HG02571 (cell line): ENCODE data around the gene UBE2D3.

Source experiments
- ATAC-seq: cut with Tn5 transposase; IDR thresholded peaks from one replicate; pipeline ENCODE4 v1.9.1; 2021; ENCODE audit warnings: mild to moderate bottlenecking, moderate library complexity; ENCODE audit not compliant: unreplicated experiment

Gene UBE2D3

DNA sequence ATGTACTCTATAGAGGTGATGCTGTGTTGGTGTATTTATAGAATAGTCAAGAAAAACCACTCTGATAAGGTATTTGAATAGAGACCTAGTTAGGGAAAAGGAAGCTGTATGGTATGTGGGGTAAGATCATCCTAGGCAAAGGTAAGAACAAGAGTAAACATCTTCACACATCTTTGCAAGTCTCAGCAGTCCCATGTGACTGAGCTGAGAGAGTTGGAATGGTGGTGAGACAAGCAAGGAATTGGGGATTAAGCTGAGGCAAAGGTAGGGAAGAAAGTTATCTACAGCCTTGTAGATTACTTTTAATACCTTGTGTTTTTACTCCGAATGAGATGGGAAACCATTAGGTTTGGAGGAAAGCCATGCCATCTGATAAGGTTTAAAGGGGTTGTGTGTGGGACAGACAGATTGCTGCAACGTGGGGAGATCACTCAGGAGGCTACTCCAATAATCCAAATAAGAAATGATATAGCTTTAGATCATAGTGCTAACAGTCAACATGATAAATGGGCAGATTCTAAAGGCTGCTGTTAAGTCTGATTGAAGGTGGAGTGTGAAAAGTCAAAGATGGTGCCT is 34.9 kb downstream of the UBE2D3 start:
- ATAC-seq, result no peak

DNA sequence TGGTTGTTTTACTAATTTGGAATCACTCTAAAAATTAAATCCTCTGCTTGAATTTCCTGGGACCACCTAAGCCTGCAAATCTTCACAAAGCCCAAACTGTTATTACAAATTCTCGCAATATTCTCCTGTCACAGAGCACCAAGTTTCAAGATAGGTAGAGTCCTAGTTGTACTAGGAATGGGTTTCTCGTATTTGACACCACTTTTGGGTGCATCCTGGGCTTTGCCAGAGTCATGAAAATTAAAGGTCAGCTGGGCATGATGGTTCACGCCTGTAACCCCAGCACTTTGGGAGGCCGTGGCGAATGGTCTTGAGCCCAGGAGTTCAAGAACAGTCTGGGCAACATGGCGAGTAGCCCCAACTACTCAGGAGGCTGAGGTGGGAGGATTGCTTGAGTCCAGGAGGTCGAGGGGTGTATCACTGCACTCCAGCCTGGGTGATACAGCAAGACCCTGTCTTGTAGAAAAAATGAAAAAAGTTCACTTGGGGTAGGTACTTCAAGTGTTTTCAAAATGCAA is 36.0 kb downstream of the UBE2D3 start:
- no peak for ATAC-seq

DNA sequence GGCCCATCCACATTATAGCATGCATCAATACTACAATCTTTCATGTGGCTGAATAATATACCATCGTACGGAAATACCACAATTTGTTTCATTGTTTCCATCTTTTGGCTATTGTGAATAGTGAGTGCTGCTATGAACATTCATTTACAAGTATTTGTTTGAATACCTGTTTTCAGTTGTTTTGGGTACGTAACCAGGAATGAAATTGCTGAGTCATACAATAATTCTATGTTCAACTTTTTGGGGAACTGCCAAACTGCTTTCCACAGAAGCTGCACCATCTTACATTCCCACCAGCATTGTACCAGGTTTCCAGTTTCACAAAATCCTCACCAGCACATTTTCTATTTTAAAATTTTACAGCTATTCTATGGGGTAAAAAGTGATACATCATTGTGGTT is 38.0 kb downstream of the UBE2D3 start:
- no peak for ATAC-seq

DNA sequence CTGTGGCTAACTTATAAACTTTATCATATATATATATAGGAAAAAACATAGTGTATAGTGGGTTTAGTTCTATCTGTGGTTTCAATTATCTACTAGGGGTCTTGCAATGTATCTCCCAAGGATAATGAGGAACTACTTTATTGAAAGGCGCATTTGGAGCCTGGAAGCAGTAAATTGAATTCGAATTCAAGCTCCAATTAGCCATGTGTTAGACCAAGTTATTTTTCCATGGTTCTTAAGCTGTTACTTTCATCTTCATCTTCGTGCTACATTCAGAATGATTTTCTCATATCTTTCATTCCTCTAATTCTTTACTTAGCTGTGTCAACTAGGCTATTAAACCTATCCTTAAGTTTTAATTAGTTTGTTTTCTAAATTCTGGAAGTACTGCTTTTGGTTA is 39.4 kb downstream of the UBE2D3 start:
- ATAC-seq, result no peak

DNA sequence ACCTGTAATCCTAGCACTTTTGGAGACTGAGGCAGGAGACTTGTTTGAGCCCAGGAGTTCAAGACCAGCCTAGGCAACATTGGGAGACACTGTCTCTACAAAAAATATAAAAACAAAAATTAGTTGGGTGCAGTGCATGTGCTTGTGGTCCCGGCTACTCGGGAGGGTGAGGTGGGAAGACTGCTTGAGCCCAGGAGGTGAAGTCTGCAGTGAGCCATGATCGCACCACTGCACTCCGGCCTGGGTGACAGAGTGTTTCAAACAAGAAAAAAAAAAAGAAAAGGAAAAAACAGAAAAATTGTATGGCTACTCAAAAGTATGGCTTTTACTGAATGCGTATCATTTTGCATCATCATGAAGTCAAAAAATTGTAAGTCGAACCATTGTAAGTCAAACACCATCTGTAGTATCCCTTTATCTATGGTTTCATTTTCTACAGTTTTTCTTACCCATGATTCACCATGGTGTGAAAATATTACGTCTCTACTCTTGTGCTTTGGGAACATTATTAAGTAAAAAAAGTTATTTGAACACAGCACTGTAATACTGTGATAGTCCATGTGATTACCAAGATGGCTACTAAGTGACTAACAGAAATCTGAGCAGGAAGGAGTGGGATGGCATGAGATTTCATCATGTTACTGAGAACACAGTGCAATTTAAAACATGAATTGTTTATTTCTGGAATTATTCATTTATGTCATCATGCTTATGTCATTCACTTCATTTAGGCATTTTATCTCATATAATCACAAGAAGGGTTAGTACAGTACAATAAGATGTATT is 40.1 kb downstream of the UBE2D3 start:
- no peak for ATAC-seq

DNA sequence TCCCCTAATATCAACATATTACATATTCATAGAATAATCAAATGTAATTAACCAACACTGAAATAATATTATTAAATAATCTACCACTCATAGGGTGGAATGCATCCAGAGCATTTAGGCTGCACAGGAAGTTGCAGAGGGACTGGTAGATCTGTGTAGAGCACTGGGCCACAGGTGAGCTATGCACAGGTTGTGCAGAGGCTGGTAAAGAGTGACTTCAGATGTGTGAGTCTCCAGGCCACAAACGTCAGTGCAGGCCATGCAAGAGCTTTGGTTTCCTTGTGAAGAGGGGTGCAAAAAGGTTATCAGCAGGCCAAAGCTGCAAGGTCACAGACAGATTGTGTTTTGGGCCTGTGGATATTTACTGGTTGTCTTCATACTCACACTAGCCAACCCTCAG is 41.1 kb downstream of the UBE2D3 start:
- no peak for ATAC-seq

DNA sequence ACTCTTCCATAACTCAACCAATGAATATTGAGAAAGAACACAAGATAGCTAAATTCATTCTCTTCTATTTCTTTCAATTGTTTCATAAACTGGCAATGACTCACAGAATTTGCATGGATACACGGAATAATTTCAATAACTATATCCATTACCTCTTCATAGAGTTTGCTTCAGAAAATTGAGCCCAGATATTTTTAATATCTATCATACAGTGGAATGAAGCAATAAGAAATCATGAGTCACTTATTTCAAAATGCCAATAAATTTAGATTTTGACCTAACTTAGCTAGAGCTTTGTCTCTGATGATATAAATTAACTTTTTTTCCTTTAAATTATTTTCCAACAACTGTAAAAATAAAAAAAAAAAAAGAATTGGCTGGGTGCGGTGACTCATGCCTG is 44.3 kb downstream of the UBE2D3 start:
- ATAC-seq, result no peak

DNA sequence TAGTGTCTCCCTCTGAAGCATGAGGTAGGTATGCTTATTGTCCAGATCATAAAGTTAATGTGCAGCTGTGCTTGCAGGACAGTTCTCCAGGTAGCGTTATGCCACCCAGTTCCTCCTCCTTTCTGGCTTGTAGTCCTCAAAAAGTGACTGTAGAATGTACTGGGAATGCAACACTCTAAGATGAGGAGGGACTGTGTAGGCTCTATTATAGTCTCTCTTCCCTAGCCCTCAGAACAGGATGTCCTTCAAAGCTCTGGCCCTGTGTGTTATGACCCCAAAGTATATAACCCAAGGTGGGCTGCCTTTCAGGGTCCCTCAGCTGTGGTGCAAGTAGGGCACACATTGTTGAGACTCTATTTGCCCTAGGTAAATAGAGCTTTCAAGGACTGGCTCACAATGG is 45.8 kb downstream of the UBE2D3 start:
- ATAC-seq, result no peak

DNA sequence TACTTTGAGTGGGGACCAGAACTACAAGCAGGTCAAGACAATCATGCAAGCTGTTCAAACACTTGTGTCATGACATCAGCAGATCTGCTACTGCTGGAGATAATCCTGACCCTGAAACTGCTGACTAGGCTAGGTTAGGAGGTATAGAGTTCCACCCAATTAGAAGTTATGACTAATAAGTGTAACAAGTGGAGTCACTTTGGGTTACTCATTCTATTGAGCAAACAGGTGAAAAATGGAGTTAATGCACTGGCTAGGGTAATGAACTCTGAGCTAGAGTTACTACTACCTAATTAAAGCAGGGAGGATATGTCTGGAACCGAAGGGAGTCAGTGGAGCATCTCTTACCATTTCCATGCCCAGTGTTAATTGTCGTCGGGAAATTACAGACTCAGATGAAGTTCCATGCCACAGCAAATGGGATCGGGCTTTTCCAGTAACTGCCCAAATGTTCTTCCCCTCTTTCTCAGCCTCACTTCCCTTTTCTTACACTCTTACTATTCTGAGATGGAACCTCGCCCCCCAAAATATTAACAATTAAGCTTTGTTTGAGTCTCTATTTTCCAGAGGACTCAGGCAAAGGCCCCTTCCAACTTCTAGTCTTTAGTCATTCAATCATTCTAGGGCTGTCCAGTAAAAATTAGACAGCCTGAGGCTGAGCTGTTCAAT is 46.7 kb downstream of the UBE2D3 start:
- ATAC-seq, result no peak

DNA sequence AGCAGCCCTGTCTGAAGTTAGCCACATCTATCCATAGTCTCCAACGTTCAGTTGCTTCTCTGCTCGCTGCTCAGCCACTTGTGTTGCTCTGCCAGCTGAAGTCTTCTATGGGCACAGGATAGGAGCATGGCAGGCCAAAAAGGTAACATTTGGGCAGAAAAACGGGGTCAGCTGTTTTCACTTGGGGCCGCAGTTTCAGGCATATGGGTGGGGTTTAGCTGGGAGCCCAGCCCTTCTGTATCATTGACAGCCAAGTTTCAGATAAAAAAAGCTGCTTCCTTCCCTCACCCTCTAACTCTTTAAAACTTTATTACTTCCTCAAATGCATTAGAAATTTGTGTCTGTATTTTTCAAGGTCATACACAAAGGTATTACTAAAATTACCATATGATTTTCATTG is 48.1 kb downstream of the UBE2D3 start:
- no peak for ATAC-seq

DNA sequence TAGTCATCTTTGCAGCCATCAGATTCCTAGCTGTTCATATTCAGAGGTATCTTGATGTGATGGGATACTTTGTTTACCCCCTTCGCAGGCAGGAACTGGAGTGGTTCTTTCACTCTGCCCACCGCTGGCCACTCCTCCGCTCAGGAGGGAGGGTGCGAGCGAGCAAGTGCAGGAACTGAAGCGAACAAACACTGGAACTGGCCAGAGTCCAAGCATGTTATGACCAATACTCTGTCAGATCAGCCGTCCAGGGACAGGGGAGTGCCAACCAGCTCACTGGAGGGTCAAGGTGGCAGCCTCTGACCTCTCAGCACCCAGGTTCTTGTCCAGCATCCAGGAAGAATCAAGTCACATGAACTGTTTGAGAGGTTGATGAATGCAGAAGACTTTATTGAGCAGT is 48.6 kb downstream of the UBE2D3 start:
- ATAC-seq, result no peak

DNA sequence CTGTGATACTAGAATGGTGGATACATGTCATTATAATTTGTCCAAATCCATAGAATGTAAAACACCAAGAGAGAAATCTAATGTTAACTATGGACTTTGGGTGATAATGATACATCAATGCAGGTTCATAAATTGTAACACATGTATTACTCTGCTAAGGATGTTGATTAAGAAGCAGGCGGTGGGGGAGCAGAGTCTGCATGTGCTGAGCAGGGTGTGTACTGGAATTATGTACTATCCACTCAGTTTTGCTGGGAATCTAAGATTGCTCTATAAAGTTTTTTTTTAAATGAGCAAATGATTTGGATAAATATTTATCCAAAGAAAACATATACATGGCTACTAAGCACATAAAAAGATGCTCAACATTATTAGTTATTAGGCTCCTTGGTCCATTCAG is 51.5 kb downstream of the UBE2D3 start:
- no peak for ATAC-seq

DNA sequence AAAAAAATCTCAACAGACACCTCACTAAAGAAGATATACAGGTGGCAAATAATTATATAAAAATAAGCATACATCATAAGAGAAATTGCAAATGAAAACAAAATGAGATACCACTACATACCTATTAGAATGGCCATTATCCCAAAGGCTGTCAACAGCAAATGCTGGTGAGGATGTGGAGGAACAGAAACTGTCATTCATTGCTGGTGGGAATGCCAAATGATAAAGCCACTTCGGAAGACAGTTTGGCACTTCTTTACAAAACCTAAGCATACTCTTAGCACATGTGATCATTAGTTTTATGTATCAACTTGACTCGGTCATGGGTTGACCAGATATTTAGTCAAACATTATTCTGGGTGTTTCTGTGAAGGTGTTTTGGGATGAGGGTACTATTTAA is 53.1 kb downstream of the UBE2D3 start:
- ATAC-seq, result no peak

DNA sequence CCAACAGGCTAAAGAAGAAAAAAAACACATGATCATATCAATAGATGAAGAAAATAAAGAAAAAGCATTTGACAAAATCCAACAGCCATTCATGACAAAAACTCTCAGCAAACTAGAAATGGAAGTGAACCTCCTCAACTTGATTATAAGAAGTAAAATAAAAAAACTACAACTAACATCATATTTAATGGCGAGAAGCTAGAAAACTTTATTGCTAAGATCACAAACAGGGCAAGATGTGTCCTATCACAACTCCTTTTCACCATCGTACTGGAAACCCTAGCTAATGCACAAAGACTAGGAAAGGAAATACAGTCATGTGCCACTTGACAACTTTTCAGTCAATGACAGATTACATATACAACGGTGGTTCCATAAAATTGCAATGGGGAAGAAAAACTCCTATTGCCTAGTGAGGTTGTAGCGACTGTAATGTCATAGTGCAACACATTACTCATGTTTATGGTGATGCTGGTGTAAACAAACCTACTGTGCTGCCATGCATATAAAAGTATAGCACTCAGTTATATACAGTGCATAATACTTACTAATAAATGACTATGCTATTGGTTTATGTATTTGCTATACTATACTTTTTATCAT is 54.5 kb downstream of the UBE2D3 start:
- no peak for ATAC-seq

DNA sequence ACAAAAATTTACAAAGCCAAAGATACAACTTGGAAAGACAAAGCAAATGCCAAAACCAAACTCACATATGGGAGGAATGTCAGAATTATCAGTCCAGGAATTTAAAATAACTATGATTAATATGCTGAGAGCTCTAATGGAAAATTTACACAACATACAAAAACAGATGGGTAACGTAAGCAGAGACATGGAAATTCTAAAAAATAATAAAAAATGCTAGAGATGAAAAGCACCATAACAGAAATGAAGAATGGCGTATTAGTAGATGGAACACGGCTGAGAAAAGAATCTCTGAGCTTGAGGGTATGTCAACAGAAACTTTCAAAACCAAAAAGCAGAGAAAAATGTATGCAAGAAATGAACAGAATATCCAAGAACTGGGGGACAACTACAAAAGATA is 62.5 kb downstream of the UBE2D3 start:
- ATAC-seq, result no peak

DNA sequence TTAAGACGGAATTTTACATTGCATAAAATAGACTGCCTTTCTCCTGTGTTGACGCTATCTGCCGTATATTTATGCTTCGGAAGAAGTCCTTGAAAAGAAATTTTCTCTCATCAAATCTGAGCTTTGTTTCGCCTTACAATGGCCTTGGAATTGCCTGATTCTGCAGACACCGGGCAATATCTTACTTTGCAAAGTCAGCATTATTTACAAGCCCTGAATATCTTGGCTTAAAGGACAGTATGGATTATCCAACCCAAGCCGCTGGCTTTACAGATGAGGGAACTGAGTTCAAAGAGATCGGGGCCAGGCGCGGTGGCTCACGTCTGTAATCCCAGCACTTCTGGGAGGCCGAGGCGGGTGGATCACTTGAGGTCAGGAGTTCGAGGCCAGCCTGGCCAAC is 65.4 kb downstream of the UBE2D3 start:
- ATAC-seq, result no peak

DNA sequence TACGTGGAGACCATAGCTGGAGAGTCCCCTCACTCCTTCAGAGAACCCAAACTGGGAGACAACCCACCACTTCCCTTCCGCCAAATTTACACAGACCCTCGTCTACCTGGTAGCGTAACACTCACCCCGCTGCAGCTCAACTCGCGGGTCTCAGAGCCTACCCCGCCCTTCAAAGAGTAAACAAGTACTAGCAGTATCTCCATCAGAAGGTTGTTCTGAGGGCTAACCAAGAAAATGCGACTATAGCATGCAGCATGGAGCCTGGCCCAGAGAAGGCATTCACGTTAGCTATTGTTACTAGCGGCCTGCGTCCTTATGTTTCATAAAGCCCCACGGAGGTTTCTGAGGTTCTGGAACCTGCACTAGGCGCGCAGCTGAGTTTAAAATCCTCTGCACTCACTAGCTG is 66.1 kb downstream of the UBE2D3 start:
- peak; percentile 18 for ATAC-seq

DNA sequence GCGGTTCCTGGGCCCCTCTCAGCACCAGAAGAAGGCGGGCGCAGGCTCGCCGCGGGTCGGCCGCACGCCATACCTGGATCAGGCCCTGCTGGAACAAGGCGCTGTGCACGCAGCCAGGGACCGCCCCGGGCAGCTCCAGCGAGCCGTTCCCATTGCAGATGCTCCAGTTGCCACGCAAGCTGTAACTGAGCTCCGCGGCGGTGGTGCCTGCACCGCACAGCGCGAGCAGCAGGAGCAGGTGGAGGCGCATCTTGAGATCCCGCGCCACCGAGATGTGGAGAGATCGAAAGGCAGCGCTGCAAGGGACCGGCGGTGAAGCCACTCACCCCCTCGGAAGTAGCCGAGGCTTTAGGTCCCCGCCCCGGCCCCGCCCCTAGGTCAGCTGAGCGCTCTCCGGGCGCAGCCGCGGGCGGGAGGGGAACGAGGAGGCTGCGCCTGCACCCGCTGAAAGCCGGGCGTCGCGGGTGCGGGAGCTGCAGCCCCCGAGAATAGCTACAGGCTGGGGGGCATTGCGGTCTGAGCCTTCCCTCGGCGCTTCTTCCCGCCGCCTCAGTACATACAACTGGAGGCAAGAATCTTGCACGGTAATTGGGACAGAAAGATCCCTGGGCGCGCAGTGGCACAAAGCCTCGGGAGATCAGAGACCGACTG is 66.6 kb downstream of the UBE2D3 start, which contains the start of gene MANBA:
MANBA (minus strand) TSS at position 324 of the 651 bp plus-strand sequence; CDS start at position 250, 74 bp downstream.
- peak; percentile 93 for ATAC-seq

DNA sequence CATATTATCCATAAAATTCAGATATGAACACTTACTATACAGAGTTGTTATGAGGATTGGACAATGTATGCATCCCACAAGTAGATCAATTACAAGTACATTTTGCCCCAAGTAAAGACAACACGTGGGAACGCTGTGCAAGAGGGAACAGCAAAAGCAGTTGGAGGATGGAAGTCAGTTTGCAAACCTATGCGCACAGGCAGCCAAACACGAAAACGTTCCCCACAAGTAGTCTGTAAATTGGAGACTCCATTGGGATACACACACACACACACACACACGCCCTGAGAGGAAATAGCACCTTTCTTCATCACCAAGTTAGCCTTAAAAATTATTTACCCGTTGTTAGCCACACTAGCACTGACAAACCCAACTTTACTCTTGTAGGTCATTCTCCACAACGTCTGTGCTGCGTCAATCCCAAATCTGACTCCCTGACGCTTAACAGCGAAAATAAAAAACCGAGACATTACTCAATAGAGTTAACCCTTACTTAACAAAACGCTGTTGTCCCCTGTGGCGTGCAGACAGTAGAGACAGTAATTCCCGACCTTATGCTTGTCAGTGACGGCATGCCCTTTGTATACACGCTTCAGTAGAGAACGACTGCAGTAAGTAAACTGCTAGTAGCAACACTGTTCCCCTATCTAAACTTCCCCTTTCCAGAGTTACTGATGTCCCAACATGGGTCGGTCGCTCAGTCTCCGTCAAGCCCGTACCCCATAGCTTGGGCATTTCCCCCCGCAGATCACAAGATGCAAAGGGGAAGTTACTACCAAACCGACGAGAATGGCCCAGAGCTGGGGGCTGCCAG is 67.3 kb downstream of the UBE2D3 start:
- ATAC-seq, result peak; percentile 48
